OCI-LY7 (cell line): ENCODE measurements around the gene OSBPL3. TPM values are rescaled to one million over a fixed set of nuclear protein-coding genes. Genes with fewer than 3 reads are reported as not detected.

ENCODE experiments used
- BruUV-seq: library from RNA; stranded (reverse); fragments of 400-500 nt; replicated peaks from 2 replicates; lab custom pipeline; 2021; lab: Mats Ljungman, UMichigan
- CTCF ChIA-PET: fragments of 300-600 bp; sonication (Branson Sonifier 250); formaldehyde crosslinking; loops from one replicate; lab custom pipeline; 2022; ENCODE audit warnings: antibody characterized with exemption; ENCODE audit not compliant: unreplicated experiment; lab: Charles Lee
- POLR2A ChIA-PET: fragments of 300-600 bp; sonication (Branson Sonifier 250); formaldehyde crosslinking; loops from one replicate; lab custom pipeline; 2022; ENCODE audit warnings: antibody characterized with exemption; lab: Charles Lee
- DNase-seq: peaks from one replicate; pipeline ENCODE4 v3.0.0-alpha.2; 2015; ENCODE audit warnings: low spot score
- H2AFZ ChIP-seq: fragments of 200-600 bp; sonication (generic), shearing (Covaris generic); 2 replicates; pipeline ENCODE4 v1.6.1; 2014; ENCODE audit warnings: mild to moderate bottlenecking, antibody characterized with exemption, low read length, moderate library complexity
- H3K27ac ChIP-seq: fragments of 200-600 bp; sonication (generic); 2 replicates; pipeline ENCODE4 v1.5.1; 2014; ENCODE audit warnings: mixed run types, low read depth, mild to moderate bottlenecking, moderate library complexity, low read length, inconsistent platforms; ENCODE audit not compliant: poor library complexity, severe bottlenecking
- H3K36me3 ChIP-seq: fragments of 200-600 bp; sonication (generic); 2 replicates; pipeline ENCODE4 v1.6.1; 2014; ENCODE audit warnings: mild to moderate bottlenecking, antibody characterized with exemption, low read length, moderate library complexity, mixed read lengths; ENCODE audit not compliant: insufficient read depth
- H3K4me1 ChIP-seq: fragments of 200-600 bp; sonication (generic); 2 replicates; pipeline ENCODE4 v1.5.1; 2014; ENCODE audit warnings: mild to moderate bottlenecking, low read length; ENCODE audit not compliant: insufficient read depth, poor library complexity, severe bottlenecking
- H3K4me2 ChIP-seq: fragments of 200-600 bp; sonication (generic); 2 replicates; pipeline ENCODE4 v1.6.1; 2014; ENCODE audit warnings: mild to moderate bottlenecking, low read length
- H3K4me3 ChIP-seq: fragments of 200-600 bp; sonication (generic); 2 replicates; pipeline ENCODE4 v1.5.1; 2014; ENCODE audit warnings: mild to moderate bottlenecking, low read depth, low read length; ENCODE audit not compliant: poor library complexity, severe bottlenecking
- H3K79me2 ChIP-seq: fragments of 200-600 bp; sonication (generic); 2 replicates; pipeline ENCODE4 v1.6.1; 2016; ENCODE audit warnings: low read depth, mild to moderate bottlenecking, low read length, moderate library complexity, mixed read lengths; ENCODE audit not compliant: insufficient read depth
- H3K9me2 ChIP-seq: fragments of 200-600 bp; sonication (generic); 2 replicates; pipeline ENCODE4 v1.6.1; 2016; ENCODE audit warnings: mild to moderate bottlenecking, low read length, mixed read lengths; ENCODE audit not compliant: insufficient read depth
- H3K9me3 ChIP-seq: fragments of 200-600 bp; sonication (generic); 2 replicates; pipeline ENCODE4 v1.6.1; 2014; ENCODE audit warnings: mild to moderate bottlenecking, mixed run types, low read length, mixed read lengths
- H4K20me1 ChIP-seq: fragments of 200-600 bp; sonication (generic); 2 replicates; pipeline ENCODE4 v1.6.1; 2014; ENCODE audit warnings: mild to moderate bottlenecking, antibody characterized with exemption, low read length, moderate library complexity, mixed read lengths; ENCODE audit not compliant: insufficient read depth
- EZH2phosphoT487 ChIP-seq: fragments of 200-600 bp; sonication (generic); IDR thresholded peaks from 2 replicates; pipeline ENCODE4 v1.6.1; 2018; ENCODE audit warnings: low read depth, borderline replicate concordance, mild to moderate bottlenecking, mixed run types, antibody characterized with exemption, low read length, moderate library complexity, mixed read lengths
- intact Hi-C: fragments of 100-400 bp; cut with micrococcal nuclease; formaldehyde crosslinking; loops from one replicate; pipeline ENCODE4 v1.10.0; 2022; ENCODE audit not compliant: unreplicated experiment
- total RNA-seq, 2 experiments: library from RNA; depleted of rRNA in 1 of 2; stranded (reverse); fragments of >200 nt in 1 of 2; shearing (Covaris generic) in 1 of 2; gene quantifications; 2 replicates each; pipeline ENCODE4 v1.2.3, GENCODE V29; 2014 to 2022
- TF ChIP-seq, protein P1 (sequence below): fragments of 200-600 bp; sonication (generic); conservative IDR thresholded peaks from 2 replicates; pipeline ENCODE4 v1.5.1; 2014; ENCODE audit warnings: mild to moderate bottlenecking, antibody characterized with exemption, low read length, moderate library complexity, mixed read lengths

OSBPL3 gene
- total RNA-seq, 2 experiments from 2014 or later = 28.7 to 79.9 TPM

DNA sequence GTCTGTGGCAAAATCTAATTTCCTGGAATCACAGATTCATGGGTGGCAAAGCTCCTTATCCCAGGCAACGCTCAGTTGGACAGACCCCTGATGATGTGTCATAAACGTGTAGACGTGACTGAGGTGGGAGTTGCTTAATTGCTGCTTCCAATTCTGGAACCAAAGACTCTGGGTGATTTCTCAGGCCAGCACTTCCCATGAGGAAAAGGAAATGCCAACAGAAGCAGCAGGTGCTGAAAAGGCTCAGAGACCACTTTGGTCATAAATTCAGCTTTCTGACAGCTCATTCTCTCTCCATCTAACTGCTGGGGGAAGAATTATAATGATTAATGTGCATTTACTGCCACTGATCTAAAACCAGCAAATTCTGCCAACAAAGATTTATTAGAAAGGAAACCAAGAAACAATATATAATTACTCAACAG is 88.7 kb downstream of the OSBPL3 start:
- Histone ChIP-seq H3K79me2 (peaks cover 56% of the 10 kb centered on the region), H3K4me1 (peaks cover 61% of the 10 kb centered on the region), H3K27ac (no peak overlapping the region), H4K20me1 (no peaks in the 10 kb centered on the region), H3K9me2 (no peaks in the 10 kb centered on the region), H3K9me3 (no peaks in the 10 kb centered on the region), H3K4me3 (no peak overlapping the region), H2AFZ (no peak overlapping the region), H3K36me3 (peaks cover 59% of the 10 kb centered on the region), H3K4me2 (no peak overlapping the region)
- no peak for DNase-seq
- ChIA-PET POLR2A (interaction anchor here (0.8 to 7.5 kb wide), 4 partner anchors 9 to 50 kb away, joined by 3 to 176 read pairs (median 7); no protein-coding TSS in a partner anchor), CTCF (interaction anchor here (1.6 kb wide), 1 partner anchor 8 kb away, joined by 4 read pairs; no protein-coding TSS in a partner anchor)
- TSS peak; percentile 44 for BruUV-seq
- TF ChIP-seq EZH2phosphoT487 = no peak
- TF ChIP-seq, protein P1, sequence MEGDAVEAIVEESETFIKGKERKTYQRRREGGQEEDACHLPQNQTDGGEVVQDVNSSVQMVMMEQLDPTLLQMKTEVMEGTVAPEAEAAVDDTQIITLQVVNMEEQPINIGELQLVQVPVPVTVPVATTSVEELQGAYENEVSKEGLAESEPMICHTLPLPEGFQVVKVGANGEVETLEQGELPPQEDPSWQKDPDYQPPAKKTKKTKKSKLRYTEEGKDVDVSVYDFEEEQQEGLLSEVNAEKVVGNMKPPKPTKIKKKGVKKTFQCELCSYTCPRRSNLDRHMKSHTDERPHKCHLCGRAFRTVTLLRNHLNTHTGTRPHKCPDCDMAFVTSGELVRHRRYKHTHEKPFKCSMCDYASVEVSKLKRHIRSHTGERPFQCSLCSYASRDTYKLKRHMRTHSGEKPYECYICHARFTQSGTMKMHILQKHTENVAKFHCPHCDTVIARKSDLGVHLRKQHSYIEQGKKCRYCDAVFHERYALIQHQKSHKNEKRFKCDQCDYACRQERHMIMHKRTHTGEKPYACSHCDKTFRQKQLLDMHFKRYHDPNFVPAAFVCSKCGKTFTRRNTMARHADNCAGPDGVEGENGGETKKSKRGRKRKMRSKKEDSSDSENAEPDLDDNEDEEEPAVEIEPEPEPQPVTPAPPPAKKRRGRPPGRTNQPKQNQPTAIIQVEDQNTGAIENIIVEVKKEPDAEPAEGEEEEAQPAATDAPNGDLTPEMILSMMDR = no peak
- intact Hi-C loops = no loop called here

DNA sequence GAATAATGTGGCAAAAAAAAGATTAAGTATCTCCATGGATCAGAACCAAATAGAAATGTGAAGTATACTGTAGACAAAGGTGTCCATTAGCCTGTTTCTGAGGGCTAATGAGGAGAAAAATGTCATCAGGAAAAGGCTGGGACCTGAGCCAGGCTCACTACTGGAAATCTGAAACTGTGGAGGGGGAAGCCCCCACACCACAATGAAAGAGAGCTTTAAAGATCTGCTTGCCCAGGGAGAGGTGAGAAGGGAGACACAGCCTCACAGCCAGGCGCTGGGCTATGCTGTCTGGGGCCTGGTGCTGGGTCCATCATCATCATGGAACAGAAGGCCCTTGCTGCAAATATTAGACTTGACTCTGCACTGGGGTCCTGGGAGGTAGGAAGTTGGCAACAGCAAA is 90.4 kb downstream of the OSBPL3 start:
- no peak overlapping the region for H2AFZ ChIP-seq
- H3K4me1 ChIP-seq = peaks cover 61% of the 10 kb centered on the region
- CTCF ChIA-PET = interaction anchor here (1.1 kb wide), 1 partner anchor 12 kb away, joined by 4 read pairs; no protein-coding TSS in a partner anchor
- no peaks in the 10 kb centered on the region for H4K20me1 ChIP-seq
- H3K27ac ChIP-seq = no peak overlapping the region
- H3K79me2 ChIP-seq = peaks cover 49% of the 10 kb centered on the region
- H3K9me3 ChIP-seq = no peaks in the 10 kb centered on the region
- no peak overlapping the region for H3K4me2 ChIP-seq
- TF ChIP-seq EZH2phosphoT487 = no peak
- TF ChIP-seq, protein P1 = no peak
- peaks cover 74% of the 10 kb centered on the region for H3K36me3 ChIP-seq
- no TSS peak for BruUV-seq
- DNase-seq = no peak
- intact Hi-C loops = no loop called here
- H3K4me3 ChIP-seq = no peak overlapping the region
- POLR2A ChIA-PET = interaction anchor here (1.5 to 4.9 kb wide), 2 partner anchors 12 to 68 kb away, joined by 5 to 24 read pairs; no protein-coding TSS in a partner anchor
- H3K9me2 ChIP-seq = no peaks in the 10 kb centered on the region

DNA sequence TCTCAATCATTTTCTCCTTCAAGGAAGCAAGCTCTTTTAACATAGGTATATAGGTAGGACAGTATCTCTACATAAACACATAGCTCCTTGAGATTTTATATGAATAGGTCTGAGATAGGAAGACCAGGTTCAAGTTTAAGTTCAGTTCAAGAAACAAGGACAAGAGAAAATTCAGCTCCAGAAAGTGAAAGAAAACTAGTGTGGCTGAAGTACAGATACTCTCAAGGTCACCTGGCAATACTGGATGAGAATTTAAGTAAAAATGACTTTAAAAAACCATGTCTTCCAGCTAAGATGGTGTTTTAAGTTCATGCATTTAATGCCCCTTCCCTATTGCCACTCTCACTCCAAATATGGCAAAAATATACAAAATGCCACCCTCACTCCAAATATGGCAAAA is 91.3 kb downstream of the OSBPL3 start:
- CTCF ChIA-PET = interaction anchor here (1.1 kb wide), 1 partner anchor 11 kb away, joined by 4 read pairs; no protein-coding TSS in a partner anchor

More for the DNA sequence above, 91.3 kb downstream of the OSBPL3 start:
- peaks cover 61% of the 10 kb centered on the region for H3K4me1 ChIP-seq
- no peak overlapping the region for H3K27ac ChIP-seq
- intact Hi-C loops = no loop called here
- H4K20me1 ChIP-seq = no peaks in the 10 kb centered on the region
- no peak overlapping the region for H3K4me3 ChIP-seq
- H3K4me2 ChIP-seq = no peak overlapping the region
- no peak for DNase-seq
- peaks cover 77% of the 10 kb centered on the region for H3K36me3 ChIP-seq
- no peaks in the 10 kb centered on the region for H3K9me3 ChIP-seq
- TF ChIP-seq EZH2phosphoT487 = no peak
- TF ChIP-seq, protein P1 = no peak
- POLR2A ChIA-PET = interaction anchor here (0.6 to 12.6 kb wide), 5 partner anchors 6 to 93 kb away, joined by 3 to 176 read pairs (median 5); no protein-coding TSS in a partner anchor
- no peak overlapping the region for H2AFZ ChIP-seq
- BruUV-seq = no TSS peak
- H3K9me2 ChIP-seq = no peaks in the 10 kb centered on the region
- H3K79me2 ChIP-seq = peaks cover 39% of the 10 kb centered on the region
